NT2/D1 (cell line): ENCODE measurements around the gene TXLNG.

Experiments
- DNase-seq: peaks from one replicate; pipeline ENCODE4 v3.0.0-alpha.2; 2011; ENCODE audit warnings: low read depth, low spot score
- H3K27me3 ChIP-seq: 2 replicates; pipeline ENCODE4 v1.6.0; 2011; ENCODE audit warnings: mild to moderate bottlenecking; ENCODE audit not compliant: insufficient read length, insufficient read depth
- H3K36me3 ChIP-seq: 2 replicates; pipeline ENCODE4 v1.6.1; 2011; ENCODE audit warnings: mild to moderate bottlenecking, low read length, mixed read lengths; ENCODE audit not compliant: insufficient read depth, insufficient read length
- H3K4me1 ChIP-seq: 2 replicates; pipeline ENCODE4 v1.5.1; 2011; ENCODE audit not compliant: insufficient read depth, insufficient read length
- H3K4me3 ChIP-seq: 2 replicates; pipeline ENCODE4 v1.5.1; 2011; ENCODE audit warnings: low read depth; ENCODE audit not compliant: insufficient read length
- H3K9ac ChIP-seq: 2 replicates; pipeline ENCODE4 v1.6.0; 2011; ENCODE audit warnings: low read depth; ENCODE audit not compliant: insufficient read length
- H3K9me3 ChIP-seq: 2 replicates; pipeline ENCODE4 v1.5.1; 2011; ENCODE audit warnings: mild to moderate bottlenecking, low read length; ENCODE audit not compliant: insufficient read depth
- SUZ12 ChIP-seq: IDR thresholded peaks from 2 replicates; pipeline ENCODE4 v1.6.1; 2011; ENCODE audit not compliant: insufficient read length, insufficient read depth; ENCODE audit errors: extremely low read depth
- YY1 ChIP-seq: IDR thresholded peaks from 2 replicates; pipeline ENCODE4 v1.6.1; 2011; ENCODE audit not compliant: insufficient read length, insufficient read depth
- ZNF274 ChIP-seq: IDR thresholded peaks from 2 replicates; pipeline ENCODE4 v1.6.1; 2011; ENCODE audit warnings: mild to moderate bottlenecking, low read depth, low read length

The TXLNG gene

DNA sequence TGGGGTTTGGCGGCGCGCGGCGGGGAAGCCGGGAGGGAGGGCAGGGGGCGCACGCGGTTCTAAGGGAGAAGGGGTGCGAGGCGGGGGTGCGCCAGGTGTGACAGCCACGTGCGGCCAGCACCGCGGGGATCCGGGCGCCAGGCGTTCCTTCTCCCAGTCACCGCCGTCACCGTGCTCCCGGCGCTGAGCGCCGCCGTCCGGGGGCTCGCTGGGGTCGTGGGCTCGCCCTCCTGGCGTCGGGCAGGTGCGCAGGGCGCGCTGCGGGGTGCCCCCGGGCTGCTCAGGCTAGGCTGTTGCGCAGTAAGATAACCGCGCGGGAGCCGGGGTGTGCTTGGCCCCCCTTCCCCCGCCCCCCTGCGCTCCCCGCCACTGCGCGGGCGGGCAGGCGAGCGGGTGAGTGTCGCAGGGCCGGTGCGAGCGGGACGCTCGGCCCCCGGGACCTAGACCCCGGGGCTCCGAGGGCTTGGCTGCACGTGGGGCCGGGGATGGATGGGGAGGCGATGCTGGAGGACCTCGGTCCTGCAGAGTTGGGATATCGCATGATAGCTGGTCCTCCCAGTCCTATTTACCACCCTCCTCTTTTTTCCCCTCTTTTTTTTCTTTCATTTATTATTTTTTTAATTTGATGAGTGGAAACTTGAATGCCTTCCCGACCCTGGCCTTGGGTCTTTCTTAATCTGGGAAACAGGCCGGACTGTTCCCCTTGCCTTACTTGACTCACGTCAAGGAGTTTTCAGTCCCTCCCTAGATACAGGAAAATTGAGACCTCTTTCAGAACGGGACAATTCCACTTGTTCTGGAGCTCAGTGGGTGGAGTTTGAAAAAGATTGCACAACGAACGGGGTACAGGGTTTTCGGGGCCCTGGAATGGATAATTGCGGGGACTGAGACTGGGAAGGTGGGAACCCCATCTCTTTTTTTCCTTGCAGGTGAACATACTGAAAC, 797 bp downstream of the TXLNG start:
- no peak for DNase-seq
- TF ChIP-seq YY1, result no peak
- TF ChIP-seq SUZ12, result no peak
- Histone ChIP-seq H3K4me3 (peak overlapping the region; percentile 76), H3K36me3 (peaks cover 20% of the 10 kb centered on the region), H3K27me3 (no peaks in the 10 kb centered on the region), H3K9ac (peak overlapping the region; percentile 76), H3K4me1 (no peaks in the 10 kb centered on the region), H3K9me3 (no peaks in the 10 kb centered on the region)

DNA sequence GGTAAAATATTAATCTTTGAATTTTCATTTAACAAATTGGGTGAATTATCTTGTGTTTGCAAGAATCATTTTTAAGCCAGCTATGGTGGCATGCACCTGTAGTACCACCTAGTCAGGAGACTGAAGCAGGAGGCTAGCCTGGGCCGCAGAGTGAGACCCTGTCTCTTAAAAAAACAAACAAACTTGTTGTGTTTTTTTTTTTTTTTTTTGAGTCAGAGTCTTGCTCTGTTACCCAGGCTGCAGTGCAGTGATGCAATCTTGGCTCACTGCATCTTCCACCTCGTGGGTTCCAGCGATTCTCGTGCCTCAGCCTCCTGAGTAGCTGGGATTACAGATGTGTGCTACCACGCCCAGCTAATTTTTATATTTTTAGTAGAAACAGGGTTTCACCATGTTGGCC, 2.2 kb downstream of the TXLNG start:
- Histone ChIP-seq H3K4me3 (no peak overlapping the region), H3K27me3 (no peaks in the 10 kb centered on the region), H3K9me3 (no peaks in the 10 kb centered on the region), H3K36me3 (peaks cover 28% of the 10 kb centered on the region), H3K4me1 (no peaks in the 10 kb centered on the region), H3K9ac (no peak overlapping the region)
- TF ChIP-seq SUZ12 (no peak), ZNF274 (no peak), YY1 (no peak)
- DNase-seq, result no peak

DNA sequence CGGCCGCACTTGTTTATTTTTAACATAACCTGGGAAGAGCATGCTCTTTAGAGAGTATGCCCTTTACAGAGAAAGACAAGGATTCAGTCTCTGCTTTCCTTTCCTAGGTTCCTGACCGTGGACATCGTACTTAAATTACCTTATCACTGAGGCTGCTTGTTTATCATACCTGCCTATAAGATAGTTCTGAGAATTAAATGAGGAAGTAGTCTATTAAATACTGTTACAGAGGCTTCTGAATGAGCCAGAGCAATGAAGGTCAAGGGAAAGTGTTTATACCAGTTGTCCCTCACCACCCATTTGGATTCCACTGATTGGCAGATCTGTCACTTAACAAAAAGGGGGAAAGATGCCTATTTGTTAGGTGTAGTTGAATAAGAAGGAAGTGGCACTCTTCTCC, 10.0 kb downstream of the TXLNG start:
- Histone ChIP-seq H3K36me3 (peaks cover 41% of the 10 kb centered on the region), H3K4me3 (no peak overlapping the region), H3K27me3 (no peaks in the 10 kb centered on the region), H3K4me1 (no peaks in the 10 kb centered on the region), H3K9ac (no peak overlapping the region), H3K9me3 (no peaks in the 10 kb centered on the region)
- no peak for DNase-seq
- no peak for TF ChIP-seq SUZ12
- no peak for TF ChIP-seq YY1
- TF ChIP-seq ZNF274, result no peak

DNA sequence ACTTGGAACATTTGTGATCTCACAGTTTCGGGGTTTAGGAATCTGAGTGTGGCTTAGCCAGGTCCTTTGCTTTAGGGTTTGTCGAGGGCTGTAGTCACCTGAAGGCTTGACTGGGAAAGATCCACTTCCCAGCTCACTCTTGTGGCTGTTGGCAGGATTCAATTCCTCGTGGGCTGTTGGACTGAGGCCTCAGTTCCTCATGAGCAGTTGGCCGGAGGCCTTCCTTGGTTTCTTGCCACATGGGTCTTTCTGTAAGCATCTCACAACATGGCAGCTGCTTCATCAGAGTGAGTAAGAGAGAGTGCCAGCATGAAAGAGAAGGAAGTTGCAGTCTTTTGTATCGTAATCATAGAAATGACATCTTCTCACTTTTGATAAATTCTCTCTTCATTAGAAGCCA, 11.1 kb downstream of the TXLNG start:
- H3K4me1 ChIP-seq, result no peaks in the 10 kb centered on the region
- TF ChIP-seq ZNF274 (no peak), SUZ12 (no peak), YY1 (no peak)
- H3K4me3 ChIP-seq, result no peak overlapping the region
- no peaks in the 10 kb centered on the region for H3K9me3 ChIP-seq
- peaks cover 36% of the 10 kb centered on the region for H3K36me3 ChIP-seq
- DNase-seq, result no peak
- no peaks in the 10 kb centered on the region for H3K27me3 ChIP-seq
- no peak overlapping the region for H3K9ac ChIP-seq

DNA sequence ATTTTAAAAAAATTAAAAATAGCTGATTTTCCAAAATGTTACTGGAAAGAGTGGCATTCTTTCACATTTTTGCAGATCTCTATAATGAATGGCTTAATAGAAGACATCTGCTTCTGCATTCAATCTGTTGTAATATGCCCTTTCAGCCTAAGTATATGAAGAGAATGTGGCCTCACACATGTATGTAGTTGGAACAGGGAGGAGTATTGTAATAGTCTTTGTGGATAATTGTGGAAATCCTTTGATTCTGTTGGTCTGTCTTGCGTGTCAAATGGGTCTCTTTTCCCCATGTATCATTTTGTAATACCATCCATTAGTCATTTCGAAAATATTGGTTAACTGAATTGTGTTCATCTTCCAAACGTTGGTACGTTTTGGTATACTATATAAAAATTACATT, 11.6 kb downstream of the TXLNG start:
- DNase-seq, result no peak
- Histone ChIP-seq H3K36me3 (peaks cover 38% of the 10 kb centered on the region), H3K27me3 (no peaks in the 10 kb centered on the region), H3K4me1 (no peaks in the 10 kb centered on the region), H3K4me3 (no peak overlapping the region), H3K9me3 (no peaks in the 10 kb centered on the region), H3K9ac (no peak overlapping the region)
- TF ChIP-seq YY1, result no peak
- TF ChIP-seq ZNF274, result no peak
- no peak for TF ChIP-seq SUZ12

DNA sequence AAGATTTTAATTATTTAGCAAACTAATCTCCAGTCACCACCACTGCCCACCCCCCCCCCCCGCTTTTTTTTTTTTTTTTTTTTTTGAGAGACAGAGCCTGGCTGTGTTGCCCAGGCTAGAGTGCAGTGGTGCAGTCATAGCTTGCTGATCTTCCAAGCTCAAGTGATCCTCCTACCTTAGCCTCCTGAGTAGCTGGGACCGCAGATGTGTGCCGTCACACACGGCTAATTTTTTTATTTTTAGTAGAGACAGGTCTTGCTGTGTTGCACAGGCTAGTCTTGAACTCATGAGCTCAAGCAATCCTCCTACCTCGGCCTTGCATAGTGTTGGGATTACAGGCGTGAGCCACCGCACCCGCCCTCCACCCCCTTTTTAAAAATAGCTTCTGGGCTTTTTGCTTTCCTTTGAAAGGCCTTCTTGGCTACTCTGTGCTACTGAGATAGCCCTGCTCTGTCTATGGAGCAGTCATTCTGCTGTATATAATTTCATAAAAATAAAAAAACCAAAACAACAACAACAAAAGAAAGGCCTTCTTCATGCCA, 18.7 kb downstream of the TXLNG start:
- no peak for TF ChIP-seq SUZ12
- no peak for TF ChIP-seq YY1
- no peak for TF ChIP-seq ZNF274
- H3K9ac ChIP-seq, result no peak overlapping the region

DNA sequence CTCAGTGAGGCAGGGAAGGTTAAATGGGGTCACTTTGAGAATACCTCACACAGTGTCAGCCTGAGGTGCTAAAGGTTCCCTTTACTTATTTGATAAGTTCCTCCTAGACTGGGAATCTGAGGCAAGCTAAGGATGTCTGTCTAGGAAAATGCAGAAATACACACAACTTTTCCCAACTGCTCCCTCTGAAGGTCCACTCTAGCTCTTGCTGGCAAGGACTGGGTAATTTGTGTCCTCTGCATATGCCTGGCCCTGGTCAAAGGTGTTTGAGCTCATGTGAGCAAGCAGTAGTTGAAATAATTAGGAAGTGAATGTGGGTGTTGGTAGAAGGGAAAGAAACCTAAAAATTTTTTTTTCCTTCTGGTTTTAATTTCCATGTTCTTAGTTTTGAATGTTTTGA, 21.3 kb downstream of the TXLNG start:
- peaks cover 12% of the 10 kb centered on the region for H3K36me3 ChIP-seq
- no peak for DNase-seq
- H3K9me3 ChIP-seq, result no peaks in the 10 kb centered on the region
- peak overlapping the region; percentile 32 for H3K9ac ChIP-seq
- no peaks in the 10 kb centered on the region for H3K4me1 ChIP-seq
- no peak overlapping the region for H3K4me3 ChIP-seq
- no peaks in the 10 kb centered on the region for H3K27me3 ChIP-seq
- TF ChIP-seq ZNF274 (no peak), YY1 (no peak), SUZ12 (no peak)

More for the DNA sequence above, 18.7 kb downstream of the TXLNG start:
- no peak for DNase-seq
- Histone ChIP-seq H3K9me3 (no peaks in the 10 kb centered on the region), H3K36me3 (peaks cover 7% of the 10 kb centered on the region), H3K27me3 (no peaks in the 10 kb centered on the region), H3K4me3 (no peak overlapping the region), H3K4me1 (no peaks in the 10 kb centered on the region)

DNA sequence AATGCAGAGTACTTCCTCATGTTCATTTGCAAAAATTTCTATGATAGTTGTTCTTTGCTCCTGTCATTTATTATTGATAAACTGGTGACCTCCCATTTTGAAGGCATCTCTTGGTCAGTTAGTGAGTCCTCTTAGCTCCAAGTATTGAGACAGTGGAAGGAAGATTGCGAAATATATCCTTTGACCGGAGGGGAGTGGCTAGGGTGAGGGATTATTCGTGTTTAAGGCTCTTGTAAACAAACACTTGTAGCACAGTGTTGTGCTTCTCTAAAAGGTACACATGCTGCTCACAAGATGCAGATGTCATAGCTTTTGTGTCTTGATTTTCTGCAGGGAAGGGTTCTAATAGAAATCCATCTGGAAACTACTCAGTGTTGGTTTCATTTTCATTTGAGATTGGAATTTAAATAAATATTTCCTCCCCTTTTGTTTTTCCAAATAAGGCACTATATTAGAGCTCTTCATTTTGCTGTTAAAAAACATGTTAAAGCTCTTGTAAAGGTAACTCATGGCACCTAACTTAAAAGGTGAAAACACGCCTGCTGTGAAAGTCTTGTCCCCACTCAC, 21.8 kb downstream of the TXLNG start:
- TF ChIP-seq SUZ12 (no peak), ZNF274 (no peak), YY1 (no peak)
- H3K9me3 ChIP-seq, result no peaks in the 10 kb centered on the region
- H3K4me3 ChIP-seq, result no peak overlapping the region
- no peaks in the 10 kb centered on the region for H3K4me1 ChIP-seq
- H3K36me3 ChIP-seq, result peaks cover 6% of the 10 kb centered on the region
- DNase-seq, result no peak
- H3K27me3 ChIP-seq, result no peaks in the 10 kb centered on the region
- no peak overlapping the region for H3K9ac ChIP-seq
